B cell (primary cell): ENCODE measurements around the gene UMODL1. TPM values are rescaled to one million over a fixed set of nuclear protein-coding genes. Genes with fewer than 3 reads are reported as not detected.

Source experiments
- ATAC-seq: fragments of 200-7000 bp; cut with Tn5 transposase; one replicate; pipeline ENCODE4 v1.10.0; 2021; ENCODE audit warnings: low read depth, mild to moderate bottlenecking, moderate number of reproducible peaks, moderate library complexity
- CTCF ChIA-PET: fragments of 350-600 bp; sonication (Branson Sonifier 250); formaldehyde crosslinking; loops from one replicate; lab custom pipeline; 2021; ENCODE audit warnings: antibody characterized with exemption, inconsistent platforms; lab: Charles Lee
- POLR2A ChIA-PET: fragments of 350-600 bp; sonication (Branson Sonifier 250); formaldehyde crosslinking; loops from one replicate; lab custom pipeline; 2021; ENCODE audit warnings: antibody characterized with exemption; lab: Charles Lee
- DNase-seq: peaks from one replicate; pipeline ENCODE4 v3.0.0; 2013
- H2AFZ ChIP-seq: 2 replicates; pipeline ENCODE4 v1.6.1; 2012; ENCODE audit warnings: mild to moderate bottlenecking, low read depth, low read length; ENCODE audit not compliant: insufficient read depth, poor library complexity, severe bottlenecking
- H3K27ac ChIP-seq, 2 donors: 1 replicate in 1 of 2; 2 replicates in 1 of 2; pipeline ENCODE4 v1.5.1; 2012 to 2013; ENCODE audit warnings: low read length in 2 of 2, mild to moderate bottlenecking in 2 of 2, moderate library complexity in 1 of 2
- H3K27me3 ChIP-seq, 4 experiments: fragments of 200-600 bp in 1 of 4; sonication (generic) in 1 of 4; replicated peaks in 1 of 4; 1 replicate in 2 of 4; 2 replicates in 2 of 4; pipeline versions ENCODE4 v1.6.1 to v1.7.0; 2013 to 2016; ENCODE audit warnings: low read length in 3 of 4, mild to moderate bottlenecking in 2 of 4, mixed read lengths in 1 of 4, moderate library complexity in 1 of 4; ENCODE audit not compliant: insufficient read depth in 4 of 4, control insufficient read depth in 3 of 4; ENCODE audit errors: control extremely low read depth in 1 of 4
- H3K36me3 ChIP-seq, 2 experiments: replicated peaks in 1 of 2; 1 replicate in 1 of 2; 2 replicates in 1 of 2; pipeline versions ENCODE4 v1.6.1 to v1.7.1; 2013; ENCODE audit warnings: low read length in 1 of 2; ENCODE audit not compliant: insufficient read depth in 2 of 2, control insufficient read depth in 1 of 2; ENCODE audit errors: control extremely low read depth in 1 of 2, extremely low read depth in 1 of 2
- H3K4me1 ChIP-seq, 2 donors: fragments of 200-600 bp in 1 of 2; sonication (generic) in 1 of 2; 1 replicate in 1 of 2; 2 replicates in 1 of 2; pipeline versions ENCODE4 v1.5.1 to v1.6.1; 2013 to 2017; ENCODE audit warnings: low read length in 2 of 2; ENCODE audit not compliant: control insufficient read depth in 2 of 2, insufficient read depth in 2 of 2
- H3K4me2 ChIP-seq: replicated peaks from 2 replicates; pipeline ENCODE3; 2012; ENCODE audit warnings: mild to moderate bottlenecking, low read depth, low read length; ENCODE audit not compliant: poor library complexity, severe bottlenecking
- H3K4me3 ChIP-seq, 5 experiments: fragments of 200-600 bp in 1 of 5; sonication (generic) in 1 of 5; 1 replicate in 3 of 5; 2 replicates in 2 of 5; pipeline versions ENCODE4 v1.5.1 to v1.7.0; 2011 to 2016; ENCODE audit warnings: low read length in 4 of 5, mild to moderate bottlenecking in 4 of 5, low read depth in 2 of 5, control low read depth in 1 of 5, moderate library complexity in 1 of 5; ENCODE audit not compliant: insufficient read depth in 1 of 5; ENCODE audit errors: control extremely low read depth in 1 of 5, extremely low read depth in 1 of 5
- H3K79me2 ChIP-seq: fragments of 200-600 bp; sonication (generic); one replicate; pipeline ENCODE4 v1.6.0; 2016; ENCODE audit warnings: low read length; ENCODE audit not compliant: control insufficient read depth, insufficient read depth
- H3K9ac ChIP-seq: fragments of 200-600 bp; sonication (generic); 2 replicates; pipeline ENCODE4 v1.6.1; 2017; ENCODE audit warnings: mild to moderate bottlenecking, low read length, moderate library complexity
- H3K9me3 ChIP-seq, 3 donors: one replicate each; pipeline versions ENCODE4 v1.6.1 to v1.7.1; 2013; ENCODE audit warnings: low read length in 2 of 3; ENCODE audit not compliant: control insufficient read depth in 2 of 3, insufficient read depth in 1 of 3; ENCODE audit errors: control extremely low read depth in 1 of 3
- H4K20me1 ChIP-seq: 2 replicates; pipeline ENCODE4 v1.6.0; 2012; ENCODE audit warnings: mild to moderate bottlenecking, low read length; ENCODE audit not compliant: insufficient read depth, control insufficient read depth, poor library complexity, severe bottlenecking
- H3K27ac Mint-ChIP-seq: one replicate; pipeline ENCODE4 v1.8.0; 2021; ENCODE audit warnings: mixed read lengths
- H3K27me3 Mint-ChIP-seq: one replicate; pipeline ENCODE4 v1.8.0; 2021; ENCODE audit warnings: mixed read lengths
- H3K4me1 Mint-ChIP-seq: one replicate; pipeline ENCODE4 v1.8.0; 2021; ENCODE audit warnings: mixed read lengths
- H3K4me3 Mint-ChIP-seq: one replicate; pipeline ENCODE4 v1.8.0; 2021; ENCODE audit warnings: mixed read lengths
- H3K9me3 Mint-ChIP-seq: one replicate; pipeline ENCODE4 v1.8.0; 2022; ENCODE audit warnings: mixed read lengths; ENCODE audit not compliant: insufficient read depth
- CTCF ChIP-seq: fragments of 200-600 bp; IDR thresholded peaks from one replicate; pipeline ENCODE4 v1.8.0; 2022; ENCODE audit warnings: antibody characterized with exemption, mild to moderate bottlenecking
- EZH2 ChIP-seq: IDR thresholded peaks from 2 replicates; pipeline ENCODE4 v1.6.1; 2012; ENCODE audit warnings: borderline replicate concordance, low read depth, mild to moderate bottlenecking, moderate library complexity, low read length; ENCODE audit not compliant: insufficient read depth, poor library complexity, severe bottlenecking
- WGBS: methylation state at CpG from one replicate; pipeline ENCODE4 v1.1.5; 2013; ENCODE audit warnings: missing lambda C conversion rate; ENCODE audit not compliant: insufficient coverage; 5-methylcytosine and 5-hydroxymethylcytosine counted together
- intact Hi-C: fragments of 100-400 bp; cut with micrococcal nuclease; formaldehyde crosslinking; loops from one replicate; pipeline ENCODE4 v1.10.0; 2022
- polyA plus RNA-seq: library from polyadenylated mRNA; depleted of rRNA; stranded (reverse); fragments of >200 nt; gene quantifications from 2 replicates; pipeline ENCODE4 v1.2.3, GENCODE V29; 2012
- total RNA-seq, 2 donors: library from RNA; stranded (reverse); fragments of 120-200 nt in 1 of 2; gene quantifications; 1 replicate in 1 of 2; 2 replicates in 1 of 2; pipeline versions ENCODE4 v1.2.3 to v1.2.4, GENCODE V29; 2013 to 2022

The UMODL1 gene
- total and polyA plus RNA-seq, 2 donors (not counting 1 experiment from before 2014, with no cell fraction given), result 0.10 to 0.49 TPM

GRCh38 chr21:42129300-42130266, 58.5 kb downstream of the UMODL1 start:
- peaks cover 0 to 16% (median 5%) of the 10 kb centered on the region in 4 experiments for H3K27me3 ChIP-seq
- H3K9me3 Mint-ChIP-seq, result no peaks in the 10 kb centered on the region
- no peaks in the 10 kb centered on the region for H3K9me3 ChIP-seq
- H3K79me2 ChIP-seq, result no peaks in the 10 kb centered on the region
- H2AFZ ChIP-seq, result no peak overlapping the region
- H4K20me1 ChIP-seq, result no peaks in the 10 kb centered on the region
- 43% methylated on average over 3 of the region's 11 CpGs for WGBS
- DNase-seq, result no peak
- no peak overlapping the region for H3K4me2 ChIP-seq
- no peak overlapping the region for H3K27ac ChIP-seq
- no peak overlapping the region for H3K9ac ChIP-seq
- H3K27ac Mint-ChIP-seq, result no peak overlapping the region
- intact Hi-C loops, result no loop called here
- H3K4me1 Mint-ChIP-seq, result no peaks in the 10 kb centered on the region
- CTCF ChIA-PET, result interaction anchor here (0.5 to 1.1 kb wide), 3 partner anchors 9 to 1004 kb away, joined by 3 read pairs; no protein-coding TSS in a partner anchor
- no peaks in the 10 kb centered on the region for H3K4me1 ChIP-seq
- ATAC-seq, result no peak
- H3K4me3 ChIP-seq, result no peak overlapping the region
- TF ChIP-seq EZH2, result no peak
- TF ChIP-seq CTCF, result no peak
- no peak overlapping the region for H3K4me3 Mint-ChIP-seq
- POLR2A ChIA-PET, result interaction anchor here (0.5 kb wide), 1 partner anchor 207 kb away, joined by 4 read pairs; no protein-coding TSS in a partner anchor
- H3K36me3 ChIP-seq, result no peaks in the 10 kb centered on the region
- peaks cover 23% of the 10 kb centered on the region for H3K27me3 Mint-ChIP-seq

- Histone ChIP-seq H3K27ac (no peak overlapping the region), H3K4me1 (no peaks in the 10 kb centered on the region), H3K4me3 (no peak overlapping the region), H3K79me2 (no peaks in the 10 kb centered on the region), H2AFZ (no peak overlapping the region), H3K27me3 (peaks cover 0 to 7% (median 1%) of the 10 kb centered on the region in 4 experiments), H3K36me3 (no peaks in the 10 kb centered on the region), H4K20me1 (no peaks in the 10 kb centered on the region), H3K9me3 (no peaks in the 10 kb centered on the region), H3K4me2 (no peak overlapping the region), H3K9ac (no peak overlapping the region)
- peaks cover 18% of the 10 kb centered on the region for H3K27me3 Mint-ChIP-seq
- H3K27ac Mint-ChIP-seq, result no peak overlapping the region
- no peak for TF ChIP-seq CTCF
- DNase-seq, result no peak
- intact Hi-C loops, result no loop called here
- ChIA-PET POLR2A (no interaction called here), CTCF (interaction anchor here (0.5 to 1.1 kb wide), 2 partner anchors 13 to 1005 kb away, joined by 3 to 4 read pairs; no protein-coding TSS in a partner anchor)
- H3K9me3 Mint-ChIP-seq, result no peaks in the 10 kb centered on the region
- WGBS, result 100% methylated on average over 2 of the region's 6 CpGs
- H3K4me1 Mint-ChIP-seq, result no peaks in the 10 kb centered on the region
- ATAC-seq, result no peak
- H3K4me3 Mint-ChIP-seq, result no peak overlapping the region
Measured at GRCh38 chr21:42130441-42130840, 59.3 kb downstream of the UMODL1 start.
